Measurements from ENCODE around the gene CHKA. TPM values are rescaled to one million over a fixed set of nuclear protein-coding genes. Genes with fewer than 3 reads are reported as not detected.
A peak's percentile ranks its signal among the peaks of the same experiment; 100 is the strongest.

Gene CHKA
- total RNA-seq, 4 donors from 2014 or later = 86.8 to 106 (median 93.1) TPM

GRCh38 chr11:68010090-68011041 is 110.8 kb downstream of the CHKA start, which contains the start of gene ALDH3B1:
TSS of gene ALDH3B1 (plus strand) at chr11:68010327. CDS start at chr11:68015298, 4,971 bp downstream.
- no peaks in the 10 kb centered on the region for H3K36me3 ChIP-seq
- no peaks in the 10 kb centered on the region for H3K9me3 ChIP-seq
- H3K4me3 ChIP-seq (replicated peaks in 1 of 3) = no peak within 1 kb of the TSS
- intact Hi-C loops (cut with DNase I) = no loop called here
- no peaks in the 10 kb centered on the region for H3K27me3 ChIP-seq
- 21 to 30% methylated on average over 22 to 30 of the region's 33 CpGs for WGBS, 2 donors
- peak in 3 of 6 experiments; percentile 5 to 30 (median 20) for TF ChIP-seq CTCF (IDR thresholded peaks at IDR 0.05)
- peak in 1 of 2 donors; percentile 75 for TF ChIP-seq POLR2A (IDR thresholded peaks at IDR 0.05)
- peaks cover 12 to 55% of the 10 kb centered on the region in 2 donors for H3K4me1 ChIP-seq
- peak; percentile 96 to 98 for DNase-seq
- peak within 1 kb of the TSS; percentile 67 to 94 (median 93) for H3K27ac ChIP-seq

- Histone ChIP-seq H3K4me3 (replicated peaks in 1 of 3) (no peak overlapping the region), H3K4me1 (peaks cover 12 to 50% of the 10 kb centered on the region in 2 donors), H3K36me3 (no peaks in the 10 kb centered on the region), H3K27me3 (no peaks in the 10 kb centered on the region), H3K9me3 (no peaks in the 10 kb centered on the region), H3K27ac (peak overlapping the region; percentile 67 to 94 (median 93))
- intact Hi-C loops (cut with DNase I) = loop anchor here (10.0 kb wide), 1 partner anchor 205 kb away; the partner anchor contains the start of gene KMT5B
- WGBS, 2 donors = 69 to 76% methylated on average over 12 of the region's 12 CpGs
- peak in 3 of 6 experiments; percentile 14 to 30 (median 19) for TF ChIP-seq CTCF (IDR thresholded peaks at IDR 0.05)
- no peak for TF ChIP-seq POLR2A (IDR thresholded peaks at IDR 0.05)
- peak; percentile 38 to 47 for DNase-seq
Measured at GRCh38 chr11:68009391-68010089, 111.6 kb downstream of the CHKA start.

- WGBS, 2 donors = 80 to 86% methylated on average over 17 to 21 of the region's 27 CpGs
- no peaks in the 10 kb centered on the region for H3K27me3 ChIP-seq
- H3K36me3 ChIP-seq = no peaks in the 10 kb centered on the region
- peak overlapping the region in 1 of 3 donors; percentile 94 for H3K27ac ChIP-seq
- TF ChIP-seq CTCF (IDR thresholded peaks at IDR 0.05) (no peak), POLR2A (IDR thresholded peaks at IDR 0.05) (no peak)
- H3K4me1 ChIP-seq = peaks cover 16 to 46% of the 10 kb centered on the region in 2 donors
- no peak overlapping the region for H3K4me3 ChIP-seq (replicated peaks in 1 of 3)
- no peaks in the 10 kb centered on the region for H3K9me3 ChIP-seq
- intact Hi-C loops (cut with DNase I) = loop anchor here (10.0 kb wide), 1 partner anchor 206 kb away; the partner anchor contains the start of gene KMT5B
- DNase-seq = peak; percentile 49 to 57
Measured at GRCh38 chr11:68008381-68009337, 112.5 kb downstream of the CHKA start.

- intact Hi-C loops (cut with DNase I) = loop anchor here (10.0 kb wide), 1 partner anchor 207 kb away; the partner anchor contains the start of gene KMT5B
- Histone ChIP-seq H3K4me3 (replicated peaks in 1 of 3) (no peak overlapping the region), H3K27me3 (no peaks in the 10 kb centered on the region), H3K9me3 (no peaks in the 10 kb centered on the region), H3K36me3 (no peaks in the 10 kb centered on the region), H3K4me1 (peaks cover 16 to 39% of the 10 kb centered on the region in 2 donors), H3K27ac (no peak overlapping the region)
- 89 to 93% methylated on average over 10 to 15 of the region's 16 CpGs for WGBS, 2 donors
- TF ChIP-seq CTCF (IDR thresholded peaks at IDR 0.05) (no peak), POLR2A (IDR thresholded peaks at IDR 0.05) (no peak)
- no peak for DNase-seq
Measured at GRCh38 chr11:68007498-68008380, 113.4 kb downstream of the CHKA start.

Data from thyroid gland (tissue), 4 donors.